Activated T-cell treated with anti-CD3 and anti-CD28 coated beads, Interleukin-2, amount 50 U/mL, for 72 hours (primary cell): Measurements from ENCODE around the gene ARHGAP25. TPM values are rescaled to one million over a fixed set of nuclear protein-coding genes. Genes with fewer than 3 reads are reported as not detected.

Experiments used
- ATAC-seq, 2 donors: fragments of 150-1000 bp; cut with Tn5 transposase; replicated peaks in 1 of 2; 2 replicates each; pipeline ENCODE4 v1.10.0; 2021; ENCODE audit warnings: moderate library complexity in 2 of 2, mild to moderate bottlenecking in 1 of 2
- DNase-seq, 2 donors: peaks; one replicate each; pipeline ENCODE4 v3.0.0; 2021 to 2022; ENCODE audit warnings: mixed read lengths in 1 of 2
- H3K27ac Mint-ChIP-seq: one replicate; pipeline ENCODE4 v1.8.0; 2022; ENCODE audit warnings: mild to moderate bottlenecking, moderate library complexity, mixed read lengths
- H3K27me3 Mint-ChIP-seq: one replicate; pipeline ENCODE4 v1.8.0; 2022; ENCODE audit warnings: low read depth, mixed read lengths
- H3K36me3 Mint-ChIP-seq, 2 donors: one replicate each; pipeline ENCODE4 v1.8.0; 2022; ENCODE audit warnings: mixed read lengths in 2 of 2, mild to moderate bottlenecking in 1 of 2; ENCODE audit not compliant: insufficient read depth in 2 of 2
- H3K4me1 Mint-ChIP-seq: one replicate; pipeline ENCODE4 v1.8.0; 2022; ENCODE audit warnings: low read depth, mixed read lengths
- H3K4me3 Mint-ChIP-seq, 2 donors: one replicate each; pipeline ENCODE4 v1.8.0; 2022; ENCODE audit warnings: mild to moderate bottlenecking in 2 of 2, mixed read lengths in 2 of 2, moderate library complexity in 2 of 2
- H3K9me3 Mint-ChIP-seq, 2 donors: one replicate each; pipeline ENCODE4 v1.8.0; 2022; ENCODE audit warnings: mixed read lengths in 2 of 2
- total RNA-seq, 2 donors: library from RNA; stranded (reverse); gene quantifications; one replicate each; pipeline ENCODE4 v1.2.3, GENCODE V29; 2022

Gene ARHGAP25
- total RNA-seq, 2 donors from 2014 or later = 38.3 to 49.5 TPM

- Mint-ChIP-seq H3K9me3 (no peaks in the 10 kb centered on the region), H3K27me3 (no peaks in the 10 kb centered on the region), H3K27ac (no peak overlapping the region)
Observed at GRCh38 chr2:68865108-68865507, 130.5 kb downstream of the ARHGAP25 start.

GRCh38 chr2:68870215-68870614, 135.6 kb downstream of the ARHGAP25 start:
- Mint-ChIP-seq H3K27ac (no peak overlapping the region), H3K4me3 (no peak overlapping the region), H3K4me1 (no peaks in the 10 kb centered on the region), H3K36me3 (no peaks in the 10 kb centered on the region), H3K9me3 (no peaks in the 10 kb centered on the region), H3K27me3 (no peaks in the 10 kb centered on the region)
- DNase-seq (no peak), ATAC-seq (no peak)

More at GRCh38 chr2:68865108-68865507, 130.5 kb downstream of the ARHGAP25 start:
- no peaks in the 10 kb centered on the region for H3K4me1 Mint-ChIP-seq
- DNase-seq (no peak), ATAC-seq (no peak)
- H3K36me3 Mint-ChIP-seq = no peaks in the 10 kb centered on the region
- no peak overlapping the region for H3K4me3 Mint-ChIP-seq

GRCh38 chr2:68871159-68871764, 136.7 kb downstream of the ARHGAP25 start, which contains the start of gene BMP10:
BMP10 (minus strand) TSS chr2:68871397; CDS start chr2:68871358, 39 bp downstream.
- no peak within 1 kb of the TSS for H3K4me3 Mint-ChIP-seq
- ATAC-seq (no peak), DNase-seq (no peak)
- H3K4me1 Mint-ChIP-seq = no peaks in the 10 kb centered on the region
- H3K36me3 Mint-ChIP-seq = no peaks in the 10 kb centered on the region
- H3K27ac Mint-ChIP-seq = no peak within 1 kb of the TSS
- no peaks in the 10 kb centered on the region for H3K27me3 Mint-ChIP-seq
- H3K9me3 Mint-ChIP-seq = no peaks in the 10 kb centered on the region

Other genes with a start within 250 kb of the ARHGAP25 start
- gene PROKR1, start 91.2 kb upstream of the ARHGAP25 start, total RNA-seq = not detected
- gene BMP10, start 136.6 kb downstream of the ARHGAP25 start, total RNA-seq = not detected
- gene GKN2, start 218.1 kb downstream of the ARHGAP25 start, total RNA-seq = not detected
- gene GKN1, start 239.8 kb downstream of the ARHGAP25 start, total RNA-seq = not detected